Measurements from ENCODE around the gene CATSPERB. TPM values are rescaled to one million over a fixed set of nuclear protein-coding genes. Genes with fewer than 3 reads are reported as not detected.

The CATSPERB gene
- total RNA-seq, 1 experiment from 2014 or later: not detected

DNA sequence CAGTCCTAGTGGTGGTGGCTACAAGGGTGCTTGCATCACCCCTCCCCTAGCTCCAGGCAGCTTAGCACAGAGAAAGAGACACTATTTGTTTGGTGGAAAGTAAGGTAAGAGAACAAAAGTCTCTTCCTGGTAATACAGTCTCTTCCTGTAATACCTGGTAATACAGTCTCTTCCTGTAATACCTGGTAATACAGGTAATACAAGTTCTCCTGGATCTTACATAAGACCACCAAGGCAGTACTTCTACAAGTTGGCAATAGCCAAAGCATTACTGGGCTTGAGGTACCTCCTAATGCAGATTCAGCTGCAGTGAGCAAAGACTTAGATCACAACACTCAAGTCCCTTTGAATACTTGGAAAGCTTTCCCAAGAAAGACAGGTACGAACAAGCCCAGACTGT lies 77.0 kb downstream of the CATSPERB start:
- H3K79me2 ChIP-seq (ENCODE audit: low read length): no peaks in the 10 kb centered on the region
- H3K9me3 ChIP-seq (ENCODE audit: low read length): no peaks in the 10 kb centered on the region
- no peaks in the 10 kb centered on the region for H3K27me3 ChIP-seq (ENCODE audit: low read length)
- H3K27ac ChIP-seq (ENCODE audit: low read length): no peak overlapping the region
- DNase-seq: no peak
- no peaks in the 10 kb centered on the region for H3K36me3 ChIP-seq (ENCODE audit: insufficient read depth, low read length)
- no peaks in the 10 kb centered on the region for H3K9me2 ChIP-seq (replicated peaks; ENCODE audit: insufficient read depth, low read length)
- no peak overlapping the region for H3K4me2 ChIP-seq (ENCODE audit: low read depth, low read length, poor library complexity, severe bottlenecking)
- no peak overlapping the region for H3K9ac ChIP-seq (ENCODE audit: low read length)
- no peaks in the 10 kb centered on the region for H4K20me1 ChIP-seq (ENCODE audit: insufficient read depth, low read depth, low read length)
- no peak overlapping the region for H3K4me3 ChIP-seq (ENCODE audit: low read length)
- H3K4me1 ChIP-seq (ENCODE audit: low read length): no peaks in the 10 kb centered on the region
- no peak overlapping the region for H2AFZ ChIP-seq (ENCODE audit: low read length)

DNA sequence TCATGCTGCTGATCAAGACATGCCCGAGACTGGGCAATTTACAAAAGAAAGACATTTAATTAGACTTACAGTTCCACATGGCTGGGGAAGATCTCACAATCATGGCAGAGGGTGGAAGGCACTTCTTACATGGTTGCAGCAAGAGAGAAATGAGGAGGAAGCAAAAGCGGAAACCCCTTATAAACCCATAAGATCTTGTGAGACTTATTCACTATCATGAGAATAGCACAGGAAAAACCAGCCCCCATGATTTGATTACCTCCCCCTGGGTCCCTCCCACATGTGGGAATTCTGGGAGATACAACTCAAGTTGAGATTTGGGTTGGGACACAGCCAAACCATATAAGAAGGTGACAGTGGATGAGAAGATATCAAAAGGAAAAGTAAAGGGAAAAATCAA lies 78.4 kb downstream of the CATSPERB start:
- DNase-seq: no peak
- Histone ChIP-seq H3K9me2 (replicated peaks; ENCODE audit: insufficient read depth, low read length) (no peaks in the 10 kb centered on the region), H3K4me3 (ENCODE audit: low read length) (no peak overlapping the region), H3K9ac (ENCODE audit: low read length) (no peak overlapping the region), H3K4me2 (ENCODE audit: low read depth, low read length, poor library complexity, severe bottlenecking) (no peak overlapping the region), H4K20me1 (ENCODE audit: insufficient read depth, low read depth, low read length) (no peaks in the 10 kb centered on the region), H3K27ac (ENCODE audit: low read length) (no peak overlapping the region), H3K79me2 (ENCODE audit: low read length) (no peaks in the 10 kb centered on the region), H2AFZ (ENCODE audit: low read length) (no peak overlapping the region), H3K4me1 (ENCODE audit: low read length) (no peaks in the 10 kb centered on the region), H3K36me3 (ENCODE audit: insufficient read depth, low read length) (no peaks in the 10 kb centered on the region), H3K27me3 (ENCODE audit: low read length) (no peaks in the 10 kb centered on the region), H3K9me3 (ENCODE audit: low read length) (no peaks in the 10 kb centered on the region)

DNA sequence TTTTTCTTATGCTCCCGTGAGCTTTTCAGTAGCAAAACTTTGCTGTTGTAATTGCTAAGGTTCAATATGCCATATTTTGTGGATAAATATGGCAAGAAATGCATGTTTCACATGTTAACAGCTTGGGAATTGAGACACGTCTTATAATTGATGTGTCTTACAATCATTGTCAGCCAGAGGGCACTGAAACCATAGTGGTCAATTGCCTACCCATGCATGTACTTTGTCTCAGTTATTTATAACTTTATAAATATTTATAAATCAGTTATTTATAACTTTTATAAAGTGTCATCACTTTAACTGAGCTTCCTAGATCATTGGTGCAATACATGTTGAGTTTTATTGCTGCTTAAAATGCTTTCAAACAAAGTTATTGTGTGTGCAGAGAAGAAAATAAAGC lies 82.0 kb downstream of the CATSPERB start:
- Histone ChIP-seq H3K27ac (ENCODE audit: low read length) (no peak overlapping the region), H3K36me3 (ENCODE audit: insufficient read depth, low read length) (no peaks in the 10 kb centered on the region), H2AFZ (ENCODE audit: low read length) (no peak overlapping the region), H3K4me1 (ENCODE audit: low read length) (no peaks in the 10 kb centered on the region), H3K27me3 (ENCODE audit: low read length) (no peaks in the 10 kb centered on the region), H3K9ac (ENCODE audit: low read length) (no peak overlapping the region), H3K9me2 (replicated peaks; ENCODE audit: insufficient read depth, low read length) (no peaks in the 10 kb centered on the region), H3K9me3 (ENCODE audit: low read length) (no peaks in the 10 kb centered on the region), H4K20me1 (ENCODE audit: insufficient read depth, low read depth, low read length) (no peaks in the 10 kb centered on the region), H3K79me2 (ENCODE audit: low read length) (no peaks in the 10 kb centered on the region), H3K4me2 (ENCODE audit: low read depth, low read length, poor library complexity, severe bottlenecking) (no peak overlapping the region), H3K4me3 (ENCODE audit: low read length) (no peak overlapping the region)
- DNase-seq: peak; percentile 68

DNA sequence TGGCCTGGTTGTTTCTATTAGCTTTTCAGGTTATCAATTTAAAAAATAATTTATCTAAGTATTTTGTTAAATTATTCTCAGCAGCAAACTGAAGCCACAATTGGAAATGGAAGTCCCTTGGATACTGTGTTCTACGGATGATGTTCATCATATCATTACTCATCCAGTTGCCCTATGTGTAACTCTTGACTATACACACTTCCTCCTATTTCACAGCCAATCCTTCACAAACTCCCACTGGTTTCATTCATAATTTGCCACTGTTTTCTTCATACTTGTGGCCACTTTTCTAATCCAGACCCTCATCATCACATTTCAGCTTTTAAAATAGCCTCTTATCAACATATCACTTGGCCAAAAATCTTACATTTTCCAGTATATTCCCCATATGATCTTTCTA lies 84.0 kb downstream of the CATSPERB start:
- no peak overlapping the region for H3K27ac ChIP-seq (ENCODE audit: low read length)
- no peak overlapping the region for H2AFZ ChIP-seq (ENCODE audit: low read length)
- H3K4me1 ChIP-seq (ENCODE audit: low read length): no peaks in the 10 kb centered on the region
- DNase-seq: no peak
- no peaks in the 10 kb centered on the region for H3K79me2 ChIP-seq (ENCODE audit: low read length)
- no peak overlapping the region for H3K4me2 ChIP-seq (ENCODE audit: low read depth, low read length, poor library complexity, severe bottlenecking)
- H3K9ac ChIP-seq (ENCODE audit: low read length): no peak overlapping the region
- H3K36me3 ChIP-seq (ENCODE audit: insufficient read depth, low read length): no peaks in the 10 kb centered on the region
- H3K4me3 ChIP-seq (ENCODE audit: low read length): no peak overlapping the region
- no peaks in the 10 kb centered on the region for H3K9me2 ChIP-seq (replicated peaks; ENCODE audit: insufficient read depth, low read length)
- H3K9me3 ChIP-seq (ENCODE audit: low read length): no peaks in the 10 kb centered on the region
- no peaks in the 10 kb centered on the region for H3K27me3 ChIP-seq (ENCODE audit: low read length)
- no peaks in the 10 kb centered on the region for H4K20me1 ChIP-seq (ENCODE audit: insufficient read depth, low read depth, low read length)

DNA sequence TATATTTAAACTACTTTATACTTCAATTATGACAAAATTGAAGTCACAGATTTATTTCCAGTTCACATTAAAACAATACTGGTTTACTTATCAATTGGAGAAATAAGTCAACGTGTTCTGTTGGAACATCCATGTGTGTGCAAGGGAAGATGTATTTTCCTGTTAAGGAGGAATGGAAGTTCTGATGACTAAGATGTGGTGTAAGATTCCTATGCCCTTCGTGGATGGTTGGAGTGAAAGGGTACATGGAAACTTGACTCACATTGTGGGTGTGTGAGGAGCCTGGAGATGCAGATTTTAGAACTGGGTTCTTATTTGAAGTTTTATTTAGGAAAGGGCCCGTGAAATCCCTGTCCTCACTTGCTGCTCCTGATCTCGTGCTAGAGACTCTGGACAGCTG lies 95.3 kb downstream of the CATSPERB start:
- no peaks in the 10 kb centered on the region for H3K4me1 ChIP-seq (ENCODE audit: low read length)
- no peaks in the 10 kb centered on the region for H3K9me2 ChIP-seq (replicated peaks; ENCODE audit: insufficient read depth, low read length)
- no peak for DNase-seq
- no peaks in the 10 kb centered on the region for H3K36me3 ChIP-seq (ENCODE audit: insufficient read depth, low read length)
- H3K9ac ChIP-seq (ENCODE audit: low read length): no peak overlapping the region
- H3K9me3 ChIP-seq (ENCODE audit: low read length): no peaks in the 10 kb centered on the region
- H4K20me1 ChIP-seq (ENCODE audit: insufficient read depth, low read depth, low read length): no peaks in the 10 kb centered on the region
- H2AFZ ChIP-seq (ENCODE audit: low read length): no peak overlapping the region
- H3K79me2 ChIP-seq (ENCODE audit: low read length): no peaks in the 10 kb centered on the region
- H3K4me3 ChIP-seq (ENCODE audit: low read length): no peak overlapping the region
- H3K27me3 ChIP-seq (ENCODE audit: low read length): no peaks in the 10 kb centered on the region
- no peak overlapping the region for H3K4me2 ChIP-seq (ENCODE audit: low read depth, low read length, poor library complexity, severe bottlenecking)
- H3K27ac ChIP-seq (ENCODE audit: low read length): no peak overlapping the region

DNA sequence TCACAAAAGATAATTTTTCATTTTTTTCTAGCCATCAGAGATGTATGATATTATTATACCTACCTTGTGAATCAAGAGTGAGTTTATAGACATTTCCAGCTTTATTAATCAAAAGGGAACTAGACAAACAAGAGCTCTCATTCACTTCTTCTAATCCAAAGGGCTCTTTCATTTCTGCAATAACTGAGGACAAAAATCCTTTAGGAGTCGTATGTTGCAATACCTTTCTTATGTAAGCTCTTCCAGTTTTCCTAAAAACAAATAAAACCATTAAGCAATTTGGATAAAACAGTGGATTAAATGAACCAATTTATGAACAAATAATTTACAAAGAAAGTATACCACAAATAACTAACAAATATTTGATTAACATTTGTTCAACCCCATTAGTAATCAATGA lies 107.1 kb downstream of the CATSPERB start:
- Histone ChIP-seq H3K36me3 (ENCODE audit: insufficient read depth, low read length) (no peaks in the 10 kb centered on the region), H4K20me1 (ENCODE audit: insufficient read depth, low read depth, low read length) (no peaks in the 10 kb centered on the region), H3K4me3 (ENCODE audit: low read length) (no peak overlapping the region), H3K27me3 (ENCODE audit: low read length) (peaks cover 4% of the 10 kb centered on the region; the same call in 1 of the 2 replicates), H2AFZ (ENCODE audit: low read length) (no peak overlapping the region), H3K9ac (ENCODE audit: low read length) (no peak overlapping the region), H3K79me2 (ENCODE audit: low read length) (no peaks in the 10 kb centered on the region), H3K27ac (ENCODE audit: low read length) (no peak overlapping the region), H3K9me3 (ENCODE audit: low read length) (no peaks in the 10 kb centered on the region), H3K4me1 (ENCODE audit: low read length) (no peaks in the 10 kb centered on the region), H3K4me2 (ENCODE audit: low read depth, low read length, poor library complexity, severe bottlenecking) (no peak overlapping the region), H3K9me2 (replicated peaks; ENCODE audit: insufficient read depth, low read length) (no peaks in the 10 kb centered on the region)
- no peak for DNase-seq

DNA sequence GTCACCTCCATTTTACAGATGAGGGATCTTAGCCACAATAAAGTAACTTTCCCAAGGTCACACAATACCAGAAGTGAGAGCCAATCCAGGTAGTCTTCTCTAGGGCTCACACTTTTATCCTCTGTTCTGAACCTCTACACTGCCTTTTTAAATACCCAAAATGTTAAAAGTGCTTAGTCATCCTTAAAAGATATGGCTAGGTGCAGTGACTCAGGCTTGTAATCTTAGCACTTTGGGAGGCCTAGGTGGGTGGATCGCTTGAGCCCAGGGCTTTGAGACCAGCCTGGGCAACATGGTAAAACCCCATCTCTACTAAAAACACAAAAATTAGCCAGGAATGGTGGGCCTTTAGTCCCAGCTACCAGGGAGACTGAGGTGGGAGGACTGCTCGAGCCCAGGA lies 117.7 kb downstream of the CATSPERB start:
- Histone ChIP-seq H3K4me2 (ENCODE audit: low read depth, low read length, poor library complexity, severe bottlenecking) (no peak overlapping the region), H3K36me3 (ENCODE audit: insufficient read depth, low read length) (no peaks in the 10 kb centered on the region), H3K27me3 (ENCODE audit: low read length) (no peaks in the 10 kb centered on the region; the same call in 1 of the 2 replicates), H2AFZ (ENCODE audit: low read length) (no peak overlapping the region), H4K20me1 (ENCODE audit: insufficient read depth, low read depth, low read length) (no peaks in the 10 kb centered on the region), H3K4me1 (ENCODE audit: low read length) (no peaks in the 10 kb centered on the region), H3K27ac (ENCODE audit: low read length) (no peak overlapping the region), H3K9me3 (ENCODE audit: low read length) (no peaks in the 10 kb centered on the region), H3K9me2 (replicated peaks; ENCODE audit: insufficient read depth, low read length) (no peaks in the 10 kb centered on the region), H3K4me3 (ENCODE audit: low read length) (no peak overlapping the region), H3K79me2 (ENCODE audit: low read length) (no peaks in the 10 kb centered on the region), H3K9ac (ENCODE audit: low read length) (no peak overlapping the region)
- no peak for DNase-seq

DNA sequence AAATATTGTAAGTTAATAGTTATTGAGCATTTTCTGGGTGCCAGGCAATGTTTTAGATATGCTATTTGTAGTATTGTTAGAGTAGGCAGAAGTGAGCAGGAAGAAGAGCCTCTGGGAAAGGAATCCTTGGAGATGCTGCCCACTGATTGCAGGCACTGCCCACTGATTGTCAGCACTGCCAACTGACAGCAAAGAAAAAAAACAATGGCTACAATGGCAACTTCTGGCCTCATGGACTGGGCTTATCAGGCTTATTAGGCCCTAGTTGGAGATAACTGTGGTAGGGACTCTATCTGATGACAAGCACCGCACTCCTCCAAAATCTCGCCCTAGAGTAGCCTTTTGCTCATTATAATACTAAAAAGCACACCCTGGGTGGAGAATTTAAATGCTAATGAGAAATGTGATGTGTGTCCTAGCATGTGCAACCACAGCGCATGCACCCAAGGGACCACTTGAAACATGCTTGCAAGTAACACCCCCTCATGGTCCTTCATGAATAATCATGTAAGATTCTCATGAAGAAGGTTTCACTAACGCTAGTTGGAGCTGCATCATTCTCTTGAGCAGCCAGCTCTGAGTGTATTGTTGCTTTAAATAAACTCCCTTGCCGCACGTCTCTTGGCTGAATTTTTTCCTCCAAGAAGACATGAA lies 118.3 kb downstream of the CATSPERB start:
- no peak overlapping the region for H3K9ac ChIP-seq (ENCODE audit: low read length)

More for the DNA sequence above, 118.3 kb downstream of the CATSPERB start:
- no peak overlapping the region for H3K27ac ChIP-seq (ENCODE audit: low read length)
- H3K79me2 ChIP-seq (ENCODE audit: low read length): no peaks in the 10 kb centered on the region
- no peak overlapping the region for H3K4me3 ChIP-seq (ENCODE audit: low read length)
- H3K27me3 ChIP-seq (ENCODE audit: low read length): no peaks in the 10 kb centered on the region; the same call in 1 of the 2 replicates
- H3K36me3 ChIP-seq (ENCODE audit: insufficient read depth, low read length): no peaks in the 10 kb centered on the region
- H3K9me3 ChIP-seq (ENCODE audit: low read length): no peaks in the 10 kb centered on the region
- H3K4me1 ChIP-seq (ENCODE audit: low read length): no peaks in the 10 kb centered on the region
- no peak overlapping the region for H3K4me2 ChIP-seq (ENCODE audit: low read depth, low read length, poor library complexity, severe bottlenecking)
- H4K20me1 ChIP-seq (ENCODE audit: insufficient read depth, low read depth, low read length): no peaks in the 10 kb centered on the region
- H3K9me2 ChIP-seq (replicated peaks; ENCODE audit: insufficient read depth, low read length): no peaks in the 10 kb centered on the region
- no peak overlapping the region for H2AFZ ChIP-seq (ENCODE audit: low read length)
- no peak for DNase-seq

All from Karpas-422 (cell line).